NCI-H2227 (cell line): ENCODE results near the gene ZDHHC11B.
"Not testable (repeated sequence)": the region's sequence is repeated elsewhere in the genome, so short reads cannot be mapped to it uniquely, and the experiment has no call there.

Experiments
- DNase-seq: peaks from one replicate; lab custom pipeline; 2025; ENCODE audit not compliant: unreplicated experiment; lab: John Stamatoyannopoulos, UW

The ZDHHC11B gene

DNA sequence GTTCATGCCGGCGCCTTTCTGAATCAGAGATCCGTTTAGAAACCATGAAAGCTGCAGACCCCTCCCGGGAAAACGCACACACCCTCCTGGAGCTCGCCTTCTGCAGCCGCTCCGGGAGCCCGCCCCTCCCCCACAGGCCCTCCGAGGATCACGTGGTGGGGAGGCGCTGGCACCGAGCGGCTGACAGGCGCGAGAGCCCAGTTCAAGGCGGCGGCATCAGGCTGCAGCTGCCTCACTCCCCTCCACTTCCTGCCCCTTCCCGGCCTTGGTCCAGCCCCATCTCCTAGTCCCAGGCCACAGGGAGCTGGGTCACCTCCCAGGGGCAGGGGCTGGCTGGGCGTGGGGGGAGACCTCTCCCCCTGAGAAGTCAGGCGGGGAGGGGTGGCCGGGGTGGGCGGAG is 93.5 kb downstream of the ZDHHC11B start:
- DNase-seq, result not testable (repeated sequence)

DNA sequence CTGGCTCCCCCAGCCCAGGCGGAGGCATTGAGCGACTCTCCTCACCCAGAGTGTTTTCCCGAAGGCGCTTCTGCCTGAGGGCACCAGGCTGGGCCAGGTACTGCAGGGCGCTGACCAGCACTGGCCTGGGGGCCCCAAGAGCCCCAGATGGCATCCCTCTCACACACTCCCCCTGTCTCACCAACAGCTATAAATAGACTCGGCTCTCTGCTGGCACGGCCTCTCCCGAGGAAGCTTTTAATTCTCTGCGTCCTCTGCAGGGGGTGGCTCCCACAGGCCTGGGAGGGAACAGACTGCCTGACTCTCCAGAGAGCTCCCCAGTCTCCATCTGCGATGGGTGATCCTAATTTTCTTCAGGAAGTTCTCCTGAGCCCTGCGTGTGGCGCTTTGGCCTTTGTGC is 94.2 kb downstream of the ZDHHC11B start:
- not testable (repeated sequence) for DNase-seq

DNA sequence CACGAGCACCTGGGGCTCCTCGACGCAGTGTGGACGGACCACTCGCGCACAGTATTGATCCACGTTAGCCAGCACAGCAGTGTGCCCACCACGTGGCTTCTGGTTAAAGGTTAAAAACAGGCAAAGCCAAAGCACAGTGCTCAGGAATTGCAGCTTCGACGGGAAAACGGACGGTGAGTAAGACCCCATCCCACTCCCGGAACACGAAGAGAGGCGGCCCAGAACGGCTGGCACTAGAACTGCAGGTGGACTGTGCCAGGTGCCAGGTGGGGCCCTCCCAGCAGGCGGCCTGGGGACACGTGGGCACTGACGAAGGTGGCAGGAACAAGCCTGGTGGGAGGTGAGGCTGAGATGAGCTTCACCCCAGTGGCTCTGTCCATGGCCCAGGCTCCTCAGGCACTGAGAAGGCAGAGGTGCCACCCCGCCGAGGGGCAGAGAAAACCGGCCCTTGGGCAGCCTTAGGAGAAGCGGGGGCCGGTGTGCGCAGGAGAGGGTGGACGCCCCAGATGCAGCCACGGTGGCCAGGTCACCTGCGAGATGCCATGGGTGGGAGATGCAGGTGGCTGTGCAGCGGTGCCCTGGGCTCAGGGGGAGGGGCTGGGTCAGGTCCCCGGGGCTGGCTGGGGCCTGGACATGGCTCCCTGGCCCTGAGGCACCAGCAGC is 96.0 kb downstream of the ZDHHC11B start:
- not testable (repeated sequence) for DNase-seq

DNA sequence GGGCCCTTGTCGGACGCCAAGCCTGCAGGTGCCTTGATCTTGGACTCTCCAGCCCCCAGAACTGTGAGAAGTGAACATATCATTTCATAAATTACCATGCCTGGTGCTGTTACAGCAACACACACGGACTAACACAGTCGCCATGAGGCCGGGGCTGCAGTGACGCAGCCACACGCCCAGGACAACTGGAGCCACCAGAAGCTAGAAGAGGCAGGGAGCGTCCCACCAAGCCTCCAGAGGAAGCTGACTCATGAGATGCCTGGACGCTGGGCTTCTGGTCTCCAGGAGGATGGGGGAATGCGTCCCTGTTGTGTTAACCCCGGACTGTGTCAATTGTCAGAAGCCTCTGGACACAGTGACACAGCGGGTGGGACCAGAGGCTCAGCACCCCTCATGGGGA is 97.6 kb downstream of the ZDHHC11B start:
- not testable (repeated sequence) for DNase-seq

- DNase-seq, result not testable (repeated sequence)
These were observed 98.4 kb downstream of the ZDHHC11B start for GRCh38 chr5:686172-686523.

GRCh38 chr5:685262-686171 is 99.0 kb downstream of the ZDHHC11B start:
- no peak for DNase-seq

GRCh38 chr5:684751-685216 is 99.7 kb downstream of the ZDHHC11B start:
- no peak for DNase-seq

GRCh38 chr5:683551-684481 is 100.7 kb downstream of the ZDHHC11B start:
- DNase-seq, result no peak

- not testable (repeated sequence) for DNase-seq
These were observed 101.7 kb downstream of the ZDHHC11B start for GRCh38 chr5:682651-683358.

- not testable (repeated sequence) for DNase-seq
These were observed 102.3 kb downstream of the ZDHHC11B start for GRCh38 chr5:682216-682615.

- not testable (repeated sequence) for DNase-seq
These were observed 103.0 kb downstream of the ZDHHC11B start for GRCh38 chr5:681317-682191.

DNA sequence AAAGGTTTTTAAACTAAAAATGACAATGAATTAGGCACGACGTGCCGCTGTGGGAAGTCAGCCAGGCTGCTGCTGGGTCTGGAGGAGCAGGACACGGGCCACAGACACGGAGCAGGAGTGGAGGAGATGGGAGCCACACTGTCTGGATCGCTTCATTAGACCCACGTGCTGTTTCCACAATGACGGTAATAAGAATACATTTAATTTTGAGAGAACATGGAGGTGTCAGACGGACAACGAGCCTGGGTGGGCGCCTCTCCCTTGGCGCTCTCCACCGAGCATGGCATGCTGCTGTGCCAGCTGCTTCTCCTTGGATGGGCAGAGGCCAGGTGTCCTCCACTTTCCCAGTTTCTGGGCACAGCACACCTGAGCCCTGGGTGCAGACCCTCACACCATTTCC is 103.7 kb downstream of the ZDHHC11B start:
- not testable (repeated sequence) for DNase-seq

GRCh38 chr5:680118-680795 is 104.3 kb downstream of the ZDHHC11B start:
- DNase-seq, result not testable (repeated sequence)

DNA sequence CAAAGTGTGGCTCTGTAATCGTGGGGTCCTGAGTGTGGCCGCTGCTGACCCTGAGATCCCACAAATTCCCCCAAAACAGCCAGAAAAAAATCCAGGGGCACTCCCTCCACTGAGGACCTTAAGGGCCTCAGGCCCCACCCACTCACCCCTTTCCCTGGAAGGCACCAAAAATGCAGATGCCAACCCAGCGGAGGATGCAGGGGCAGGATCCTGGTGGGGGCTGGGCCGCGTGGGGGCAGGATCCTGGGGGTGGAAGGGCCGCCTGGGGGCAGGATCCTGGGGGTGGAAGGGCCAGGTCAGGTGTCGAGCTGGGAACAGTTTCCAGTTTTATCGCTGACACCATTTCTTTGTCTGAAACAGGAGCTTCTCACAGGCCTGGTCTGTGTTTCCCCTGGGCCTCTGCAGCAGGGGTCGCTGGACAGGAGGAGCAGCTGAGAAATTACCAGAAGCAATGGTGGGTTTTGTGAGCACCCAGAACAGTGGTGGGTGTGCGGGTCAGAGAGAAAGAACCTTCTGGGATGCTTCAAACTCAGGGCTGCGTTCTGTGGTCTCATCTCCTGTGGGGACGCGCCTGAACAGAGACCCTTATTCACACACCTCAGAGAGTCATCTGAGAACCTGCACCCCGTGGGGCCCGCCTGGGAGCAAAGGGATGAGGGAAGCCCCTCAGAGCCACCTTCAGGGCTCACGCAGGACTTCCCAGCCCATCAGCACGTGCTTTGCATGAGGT is 105.2 kb downstream of the ZDHHC11B start:
- DNase-seq, result not testable (repeated sequence)

- not testable (repeated sequence) for DNase-seq
These were observed 106.0 kb downstream of the ZDHHC11B start for GRCh38 chr5:678521-678920.

- no peak for DNase-seq
These were observed 107.1 kb downstream of the ZDHHC11B start for GRCh38 chr5:677131-678101.

GRCh38 chr5:676699-677076 is 107.8 kb downstream of the ZDHHC11B start:
- DNase-seq, result no peak
